PC-9 (cell line): Measurements from ENCODE around the gene ZNF516. TPM values are rescaled to one million over a fixed set of nuclear protein-coding genes. Genes with fewer than 3 reads are reported as not detected.

ENCODE experiments used
- BruUV-seq: library from RNA; stranded (reverse); fragments of 400-500 nt; replicated peaks from 2 replicates; lab custom pipeline; 2021; lab: Mats Ljungman, UMichigan
- CTCF ChIA-PET: fragments of 300-600 bp; sonication (Branson Sonifier 250); formaldehyde crosslinking; loops from one replicate; lab custom pipeline; 2022; ENCODE audit warnings: antibody characterized with exemption; lab: Charles Lee
- POLR2A ChIA-PET: fragments of 300-600 bp; sonication (Branson Sonifier 250); formaldehyde crosslinking; loops from one replicate; lab custom pipeline; 2022; ENCODE audit warnings: antibody characterized with exemption; ENCODE audit not compliant: unreplicated experiment; lab: Charles Lee
- DNase-seq, 2 experiments: peaks; one replicate each; pipeline versions ENCODE4 v3.0.0 to v3.0.0-alpha.2; 2015 to 2022; ENCODE audit warnings: mixed read lengths in 1 of 2
- H2AFZ ChIP-seq: fragments of 200-600 bp; sonication (generic); 2 replicates; pipeline ENCODE4 v1.8.1; 2017; ENCODE audit warnings: antibody characterized with exemption
- H3F3A ChIP-seq: fragments of 200-600 bp; sonication (generic); 2 replicates; pipeline ENCODE4 v1.8.1; 2017; ENCODE audit warnings: antibody characterized with exemption, mild to moderate bottlenecking, low read depth; ENCODE audit not compliant: insufficient read depth
- H3K27ac ChIP-seq: fragments of 200-600 bp; sonication (generic); 2 replicates; pipeline ENCODE4 v1.6.1; 2016; ENCODE audit warnings: mixed run types
- H3K27me3 ChIP-seq: fragments of 200-600 bp; sonication (generic); 2 replicates; pipeline ENCODE4 v1.6.1; 2016; ENCODE audit warnings: low read depth, mixed run types; ENCODE audit not compliant: insufficient read depth
- H3K36me3 ChIP-seq: fragments of 200-600 bp; sonication (generic); 2 replicates; pipeline ENCODE4 v1.6.1; 2016; ENCODE audit warnings: low read depth, mixed run types
- H3K4me1 ChIP-seq: fragments of 200-600 bp; sonication (generic); replicated peaks from 2 replicates; pipeline ENCODE4 v1.6.1; 2016; ENCODE audit warnings: mixed run types; ENCODE audit not compliant: insufficient read depth
- H3K4me2 ChIP-seq: fragments of 200-600 bp; sonication (generic); 2 replicates; pipeline ENCODE4 v1.6.1; 2017; ENCODE audit warnings: mixed run types
- H3K4me3 ChIP-seq: fragments of 200-600 bp; sonication (generic); 2 replicates; pipeline ENCODE4 v1.6.1; 2016; ENCODE audit warnings: mixed run types
- H3K79me2 ChIP-seq: fragments of 200-600 bp; sonication (generic); 2 replicates; pipeline ENCODE4 v1.6.1; 2017; ENCODE audit warnings: low read depth, mixed run types
- H3K9me2 ChIP-seq: fragments of 200-600 bp; sonication (generic); 2 replicates; pipeline ENCODE4 v1.8.1; 2017; ENCODE audit warnings: mild to moderate bottlenecking; ENCODE audit not compliant: insufficient read depth
- H3K9me3 ChIP-seq: fragments of 200-600 bp; sonication (generic); 2 replicates; pipeline ENCODE4 v1.8.1; 2016; ENCODE audit warnings: low read depth; ENCODE audit not compliant: insufficient read depth
- H4K20me1 ChIP-seq: fragments of 200-600 bp; sonication (generic); 2 replicates; pipeline ENCODE4 v1.8.1; 2017; ENCODE audit not compliant: insufficient read depth
- CTCF ChIP-seq: fragments of 200-600 bp; sonication (generic); conservative IDR thresholded peaks from 2 replicates; pipeline ENCODE4 v1.6.1; 2017; ENCODE audit warnings: mixed run types, antibody characterized with exemption, mild to moderate bottlenecking, moderate library complexity
- EZH2 ChIP-seq: fragments of 200-600 bp; sonication (generic); IDR thresholded peaks from 2 replicates; pipeline ENCODE4 v1.8.0; 2017; ENCODE audit warnings: antibody characterized with exemption, low read depth
- intact Hi-C: fragments of 100-400 bp; cut with micrococcal nuclease; formaldehyde crosslinking; loops from one replicate; pipeline ENCODE4 v1.10.0; 2022; ENCODE audit not compliant: unreplicated experiment
- total RNA-seq: library from RNA; stranded (reverse); gene quantifications from 2 replicates; pipeline ENCODE4 v1.2.3, GENCODE V29; 2021

ZNF516 gene
- total RNA-seq, 1 experiment from 2014 or later = 32.7 TPM

DNA sequence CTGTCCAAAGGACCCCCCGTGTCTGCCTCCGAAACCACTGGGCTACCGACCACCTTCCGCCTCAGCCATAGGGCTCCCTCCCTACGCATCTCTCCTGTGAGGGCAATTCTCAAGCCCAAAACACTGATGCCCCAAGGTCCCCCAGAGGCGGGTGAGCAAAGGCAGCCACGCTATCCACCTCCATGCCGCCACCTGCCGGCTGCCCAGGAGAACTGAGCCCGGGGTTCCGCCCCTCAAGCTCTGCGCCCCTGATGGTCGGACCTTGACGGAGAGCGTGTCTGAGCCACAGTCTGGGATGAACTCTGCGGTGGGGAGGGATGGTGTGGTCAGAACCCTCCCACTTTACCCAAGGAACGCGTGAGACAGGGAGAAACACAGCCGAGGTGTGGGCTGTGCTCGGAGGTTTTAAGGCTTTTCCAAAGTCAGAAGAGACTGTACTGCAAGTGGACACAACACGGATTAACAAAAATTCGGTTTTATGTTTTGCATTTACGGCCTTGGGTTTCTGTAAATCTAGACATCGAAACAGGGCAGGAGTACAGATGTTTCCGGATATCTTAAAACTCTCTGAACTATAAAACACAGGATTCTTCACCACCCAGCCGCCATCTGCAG lies 114.1 kb downstream of the ZNF516 start:
- H3F3A ChIP-seq = no peaks in the 10 kb centered on the region
- ChIA-PET CTCF (no interaction called here), POLR2A (no interaction called here)
- no peak overlapping the region for H3K4me3 ChIP-seq
- H3K4me1 ChIP-seq = peaks cover 14% of the 10 kb centered on the region
- H3K27ac ChIP-seq = no peak overlapping the region
- 0 out of 2 replicates have a peak, but pooled peaks cover 2% of the 10 kb centered on the region for H3K79me2 ChIP-seq
- no peaks in the 10 kb centered on the region for H3K27me3 ChIP-seq
- no peaks in the 10 kb centered on the region for H3K36me3 ChIP-seq
- TF ChIP-seq EZH2 = no peak
- peak; percentile 32; the same call in 1 of the 2 replicates for TF ChIP-seq CTCF
- no TSS peak for BruUV-seq
- 0 out of 2 replicates have a peak, but pooled peaks cover 9% of the 10 kb centered on the region for H4K20me1 ChIP-seq
- intact Hi-C loops = no loop called here
- H3K9me2 ChIP-seq = no peaks in the 10 kb centered on the region
- no peak overlapping the region for H3K4me2 ChIP-seq
- DNase-seq = no peak
- H2AFZ ChIP-seq = no peak overlapping the region
- no peaks in the 10 kb centered on the region for H3K9me3 ChIP-seq

DNA sequence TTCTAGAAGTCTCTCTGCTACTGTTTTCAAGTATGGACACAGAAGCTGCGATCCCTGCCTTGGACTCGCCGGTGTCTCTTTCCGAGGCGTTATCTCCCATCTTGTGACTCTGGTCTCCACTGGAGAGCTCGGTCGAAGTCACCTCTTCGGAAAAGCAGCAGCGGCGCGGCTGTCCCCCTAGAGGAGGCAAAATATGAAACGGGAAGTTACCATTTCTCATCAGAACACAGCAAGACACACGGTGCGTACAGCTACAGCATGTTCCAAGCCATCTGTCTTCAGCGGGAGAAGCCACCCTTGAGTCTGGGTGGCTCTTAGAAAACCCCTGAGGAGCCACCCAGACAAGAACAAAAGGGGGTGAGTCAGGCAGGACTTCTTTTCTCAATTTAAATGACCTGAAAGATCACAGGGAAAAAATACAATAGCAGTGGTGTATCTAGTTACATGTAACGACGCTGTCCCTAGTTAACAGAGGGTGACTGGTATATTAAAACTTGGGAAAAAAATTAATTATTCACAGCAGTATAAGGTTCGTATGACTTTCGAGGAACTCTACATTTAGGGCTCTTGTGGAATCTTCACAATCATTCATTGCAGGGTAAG lies 114.8 kb downstream of the ZNF516 start:
- Histone ChIP-seq H3K36me3 (no peaks in the 10 kb centered on the region), H3K4me3 (no peak overlapping the region), H3K9me2 (no peaks in the 10 kb centered on the region), H3F3A (no peaks in the 10 kb centered on the region), H3K27me3 (no peaks in the 10 kb centered on the region), H3K79me2 (no peaks in the 10 kb centered on the region), H2AFZ (no peak overlapping the region), H3K4me2 (no peak overlapping the region), H3K9me3 (no peaks in the 10 kb centered on the region), H3K27ac (no peak overlapping the region), H4K20me1 (0 out of 2 replicates have a peak, but pooled peaks cover 9% of the 10 kb centered on the region), H3K4me1 (peaks cover 14% of the 10 kb centered on the region)
- CTCF ChIA-PET = no interaction called here
- intact Hi-C loops = no loop called here
- no peak for TF ChIP-seq CTCF
- TF ChIP-seq EZH2 = no peak
- BruUV-seq = no TSS peak
- POLR2A ChIA-PET = no interaction called here
- no peak for DNase-seq

- 0 out of 2 replicates have a peak, but pooled peaks cover 9% of the 10 kb centered on the region for H4K20me1 ChIP-seq
- H3K27me3 ChIP-seq = no peaks in the 10 kb centered on the region
- no peaks in the 10 kb centered on the region for H3K9me3 ChIP-seq
- intact Hi-C loops = no loop called here
- DNase-seq = no peak
- peaks cover 14% of the 10 kb centered on the region for H3K4me1 ChIP-seq
- ChIA-PET CTCF (no interaction called here), POLR2A (no interaction called here)
- no peaks in the 10 kb centered on the region for H3K79me2 ChIP-seq
- H3K4me3 ChIP-seq = no peak overlapping the region
- no peaks in the 10 kb centered on the region for H3F3A ChIP-seq
- no peak overlapping the region for H3K4me2 ChIP-seq
- no peak overlapping the region for H3K27ac ChIP-seq
- TF ChIP-seq CTCF (no peak), EZH2 (no peak)
- no peak overlapping the region for H2AFZ ChIP-seq
- no peaks in the 10 kb centered on the region for H3K36me3 ChIP-seq
- no TSS peak for BruUV-seq
- H3K9me2 ChIP-seq = no peaks in the 10 kb centered on the region
Observed at GRCh38 chr18:76379226-76380126, 115.6 kb downstream of the ZNF516 start.
